Ectodermal cell (in vitro differentiated cells): ENCODE measurements around the gene AIMP1.

Source experiments
- H3K27ac ChIP-seq: 2 replicates; pipeline ENCODE4 v1.7.0; 2013; ENCODE audit warnings: mild to moderate bottlenecking, low read depth, low read length; ENCODE audit not compliant: insufficient read depth, poor library complexity, severe bottlenecking
- H3K27me3 ChIP-seq: 2 replicates; pipeline ENCODE4 v1.7.0; 2013; ENCODE audit warnings: mild to moderate bottlenecking, low read length; ENCODE audit not compliant: insufficient read depth, control insufficient read depth, poor library complexity, severe bottlenecking
- H3K36me3 ChIP-seq: one replicate; pipeline ENCODE4 v1.7.0; 2013; ENCODE audit warnings: low read length; ENCODE audit not compliant: control insufficient read depth, insufficient read depth
- H3K4me1 ChIP-seq: one replicate; pipeline ENCODE4 v1.7.0; 2013; ENCODE audit warnings: low read length; ENCODE audit not compliant: control insufficient read depth, insufficient read depth
- H3K4me3 ChIP-seq: 2 replicates; pipeline ENCODE4 v1.7.0; 2013; ENCODE audit warnings: low read depth, low read length, control low read depth; ENCODE audit not compliant: insufficient read depth
- H3K9me3 ChIP-seq: 2 replicates; pipeline ENCODE4 v1.7.0; 2013; ENCODE audit warnings: mild to moderate bottlenecking, low read length, moderate library complexity; ENCODE audit not compliant: control insufficient read depth
- WGBS, 2 experiments: methylation state at CpG; one replicate each; pipeline ENCODE4 v1.1.7; 2013; ENCODE audit warnings: missing lambda C conversion rate in 2 of 2; 5-methylcytosine and 5-hydroxymethylcytosine counted together

AIMP1 gene

DNA sequence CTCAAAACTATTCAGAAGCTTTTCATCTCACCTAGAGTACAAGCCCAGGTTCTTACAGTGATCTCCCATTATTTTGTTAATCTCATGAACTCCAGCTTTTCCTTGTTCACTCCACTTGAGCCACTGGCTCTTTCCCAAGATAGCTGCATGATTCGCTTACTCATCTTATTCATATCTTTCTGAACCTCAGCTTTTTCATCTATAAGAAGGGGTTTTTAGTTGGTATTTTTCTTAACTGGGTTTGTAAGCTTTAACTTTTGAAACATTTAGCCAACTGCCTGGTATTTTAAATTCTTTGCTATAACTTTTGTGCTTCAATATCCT is 28.3 kb downstream of the AIMP1 start:
- WGBS, 2 experiments, result 80% methylated on average over 1 of the region's 1 CpG; no CpG with 5 or more reads in 1 of the 2 experiments
- Histone ChIP-seq H3K36me3 (no peaks in the 10 kb centered on the region), H3K4me1 (no peaks in the 10 kb centered on the region), H3K9me3 (no peaks in the 10 kb centered on the region), H3K4me3 (no peak overlapping the region), H3K27me3 (no peaks in the 10 kb centered on the region), H3K27ac (no peak overlapping the region)

DNA sequence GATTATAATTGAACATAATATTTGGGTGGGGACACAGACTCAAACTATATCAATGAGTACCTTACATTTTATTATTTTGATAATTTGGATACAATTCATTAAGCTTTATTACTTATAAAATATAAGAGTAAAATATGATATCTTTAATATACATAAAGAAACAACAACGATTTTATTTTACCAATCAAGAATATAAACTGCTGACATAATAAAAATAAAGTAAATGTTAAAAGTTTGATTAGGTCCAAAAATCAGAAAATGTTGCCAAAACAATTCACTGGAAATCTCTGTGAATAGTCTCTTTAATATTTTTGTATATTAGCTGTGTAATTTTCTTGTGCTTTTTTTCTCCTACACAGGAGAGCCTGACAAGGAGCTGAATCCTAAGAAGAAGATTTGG is 30.8 kb downstream of the AIMP1 start:
- H3K27me3 ChIP-seq, result no peaks in the 10 kb centered on the region
- no CpG with 5 or more reads among the region's 1 CpG for WGBS, 2 experiments
- no peaks in the 10 kb centered on the region for H3K4me1 ChIP-seq
- no peaks in the 10 kb centered on the region for H3K9me3 ChIP-seq
- H3K4me3 ChIP-seq, result no peak overlapping the region
- no peak overlapping the region for H3K27ac ChIP-seq
- no peaks in the 10 kb centered on the region for H3K36me3 ChIP-seq

DNA sequence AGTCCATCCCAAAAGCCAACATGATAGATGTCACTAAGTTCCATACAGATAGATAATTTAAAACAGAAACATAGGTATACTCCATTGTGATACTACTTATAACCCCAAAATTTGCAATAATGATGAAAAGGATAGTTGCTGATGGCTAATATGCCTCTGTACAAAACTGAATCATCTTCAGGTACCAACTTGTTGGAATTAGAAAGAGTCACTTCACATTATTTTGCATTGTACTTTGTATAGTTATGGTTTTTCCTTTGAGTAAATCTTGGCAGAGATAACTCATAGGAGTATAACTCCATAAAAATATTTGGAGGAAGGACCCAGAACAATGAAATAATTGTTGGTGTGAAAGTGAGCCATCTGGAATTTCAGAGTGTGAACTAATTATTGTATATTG is 34.7 kb downstream of the AIMP1 start:
- Histone ChIP-seq H3K27ac (no peak overlapping the region), H3K27me3 (no peaks in the 10 kb centered on the region), H3K36me3 (no peaks in the 10 kb centered on the region), H3K9me3 (no peaks in the 10 kb centered on the region), H3K4me3 (no peak overlapping the region), H3K4me1 (no peaks in the 10 kb centered on the region)

DNA sequence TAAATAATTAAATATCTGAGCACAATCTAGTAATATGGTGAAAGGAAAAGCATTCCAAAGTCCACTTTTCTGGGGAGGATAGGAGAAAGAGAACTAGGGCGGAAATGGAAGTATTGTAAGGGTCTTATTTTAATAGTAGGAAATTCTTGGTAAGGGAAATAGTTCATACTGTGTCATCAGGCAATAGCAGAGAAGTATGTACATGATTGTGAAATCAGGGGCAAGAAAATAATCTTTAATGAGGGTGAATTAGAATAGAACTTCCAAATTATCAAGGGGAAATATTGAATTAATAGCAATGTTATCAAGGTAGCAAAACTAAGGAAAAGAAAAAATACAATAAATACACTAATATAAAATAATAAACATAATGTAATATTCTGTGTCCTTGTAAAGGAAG is 37.4 kb downstream of the AIMP1 start:
- H3K27ac ChIP-seq, result no peak overlapping the region
- no peak overlapping the region for H3K4me3 ChIP-seq
- 90 to 91% methylated on average over 1 of the region's 1 CpG for WGBS, 2 experiments
- H3K4me1 ChIP-seq, result no peaks in the 10 kb centered on the region
- no peaks in the 10 kb centered on the region for H3K27me3 ChIP-seq
- no peaks in the 10 kb centered on the region for H3K36me3 ChIP-seq
- H3K9me3 ChIP-seq, result no peaks in the 10 kb centered on the region

DNA sequence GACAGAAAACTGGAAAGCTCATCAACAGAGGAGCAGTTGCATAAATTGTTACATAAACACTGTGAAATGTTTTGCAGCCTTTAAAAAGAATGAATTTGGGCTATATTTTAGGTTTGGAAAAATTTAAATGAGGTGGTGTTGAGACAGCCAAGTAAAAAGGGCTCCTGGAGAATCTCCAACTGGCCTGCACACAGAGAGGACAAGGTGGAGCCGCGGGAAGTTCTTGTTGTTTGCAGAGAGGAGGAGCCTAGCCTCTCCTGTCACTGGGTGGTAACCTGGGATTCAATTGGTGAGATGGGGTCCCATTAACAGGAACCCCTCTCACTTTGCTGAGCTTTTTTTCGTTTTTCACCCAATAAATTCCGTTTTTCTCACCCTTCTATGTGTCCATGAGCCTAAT is 38.8 kb downstream of the AIMP1 start:
- H3K4me3 ChIP-seq, result no peak overlapping the region
- no peaks in the 10 kb centered on the region for H3K27me3 ChIP-seq
- H3K27ac ChIP-seq, result no peak overlapping the region
- H3K36me3 ChIP-seq, result no peaks in the 10 kb centered on the region
- no peaks in the 10 kb centered on the region for H3K9me3 ChIP-seq
- no peaks in the 10 kb centered on the region for H3K4me1 ChIP-seq
- 66 to 75% methylated on average over 4 of the region's 4 CpGs for WGBS, 2 experiments

DNA sequence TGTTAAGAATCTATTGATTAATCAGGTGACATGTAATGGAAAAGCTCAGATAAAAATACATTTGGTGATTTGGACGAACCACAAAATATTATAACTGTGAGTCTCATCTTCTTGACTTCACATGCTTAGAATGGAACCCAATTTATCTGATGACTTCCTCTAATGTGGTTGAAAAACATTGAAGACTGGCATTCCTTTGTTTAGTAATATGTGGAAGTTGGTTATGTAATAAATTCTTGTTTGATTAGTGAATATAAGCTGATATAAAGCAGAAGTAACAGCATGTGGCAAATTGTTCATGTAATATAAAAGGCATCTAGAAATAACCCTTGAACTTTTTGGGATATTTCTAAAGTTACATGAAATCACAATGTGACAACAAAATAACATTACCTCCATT is 42.5 kb downstream of the AIMP1 start:
- WGBS, 2 experiments, result 90 to 100% methylated on average over 1 of the region's 1 CpG
- H3K9me3 ChIP-seq, result no peaks in the 10 kb centered on the region

DNA sequence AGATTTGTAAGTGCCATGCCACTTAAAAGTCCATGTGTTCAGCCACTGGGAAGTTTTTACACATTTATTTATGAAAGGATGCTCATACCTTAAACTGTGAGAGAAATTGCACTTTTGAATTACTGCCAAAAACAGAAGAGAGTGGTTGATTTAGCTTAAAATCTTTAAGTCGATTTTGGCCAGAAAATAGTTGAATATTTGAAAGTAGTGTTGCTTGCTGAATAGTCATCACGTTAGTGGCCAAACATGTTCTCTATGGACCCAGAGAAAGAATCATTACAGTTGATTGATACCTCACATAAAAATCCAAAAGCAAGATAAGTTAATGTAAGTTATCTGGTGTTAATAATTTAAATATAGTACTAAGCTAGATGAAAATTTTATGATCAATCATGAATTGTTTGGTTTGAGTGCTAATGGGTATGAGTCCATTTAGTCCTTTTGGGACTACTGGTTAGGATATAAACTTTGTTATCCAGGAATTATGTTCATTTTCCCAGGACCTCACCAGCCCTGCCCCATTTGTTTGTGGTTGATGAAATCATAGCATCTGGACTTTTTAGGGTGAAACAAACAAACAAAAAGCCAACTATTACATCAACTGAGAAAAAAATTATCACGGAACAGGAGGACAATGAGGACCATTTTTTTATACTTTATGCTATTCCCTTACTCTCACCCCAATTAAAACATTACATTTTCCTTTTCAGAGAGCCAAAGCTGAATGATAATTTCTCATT is 45.9 kb downstream of the AIMP1 start:
- H3K9me3 ChIP-seq, result no peaks in the 10 kb centered on the region
- H3K4me1 ChIP-seq, result no peaks in the 10 kb centered on the region
- 90 to 91% methylated on average over 2 to 3 of the region's 3 CpGs for WGBS, 2 experiments
- no peak overlapping the region for H3K27ac ChIP-seq
- H3K27me3 ChIP-seq, result no peaks in the 10 kb centered on the region
- H3K4me3 ChIP-seq, result no peak overlapping the region
- no peaks in the 10 kb centered on the region for H3K36me3 ChIP-seq

More for the DNA sequence above, 42.5 kb downstream of the AIMP1 start:
- Histone ChIP-seq H3K36me3 (no peaks in the 10 kb centered on the region), H3K27ac (no peak overlapping the region), H3K27me3 (no peaks in the 10 kb centered on the region), H3K4me3 (no peak overlapping the region), H3K4me1 (no peaks in the 10 kb centered on the region)

DNA sequence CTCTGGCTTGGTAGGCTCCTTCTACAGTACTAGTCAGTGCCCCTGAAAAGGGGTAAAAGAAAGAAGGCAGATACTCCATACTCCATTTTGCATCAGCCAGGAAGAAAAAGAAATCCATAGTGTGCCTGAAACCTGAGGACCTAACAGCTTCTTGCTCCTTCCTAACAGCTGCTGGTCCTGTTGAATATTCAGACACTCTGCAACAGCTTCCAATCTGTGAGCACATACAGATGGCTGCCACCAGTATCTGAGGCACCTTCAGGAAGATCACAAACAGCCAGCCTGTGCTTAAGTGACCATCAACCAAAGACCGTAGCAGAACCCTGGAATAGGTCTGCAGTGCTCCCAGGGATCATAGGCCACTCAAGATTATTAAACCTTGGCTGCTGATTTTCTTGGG is 47.9 kb downstream of the AIMP1 start:
- Histone ChIP-seq H3K27ac (no peak overlapping the region), H3K36me3 (no peaks in the 10 kb centered on the region), H3K4me1 (no peaks in the 10 kb centered on the region), H3K4me3 (no peak overlapping the region), H3K27me3 (no peaks in the 10 kb centered on the region), H3K9me3 (no peaks in the 10 kb centered on the region)
- whole genome bisulfite sequencing, 2 experiments, result 96 to 100% methylated on average over 1 of the region's 1 CpG

DNA sequence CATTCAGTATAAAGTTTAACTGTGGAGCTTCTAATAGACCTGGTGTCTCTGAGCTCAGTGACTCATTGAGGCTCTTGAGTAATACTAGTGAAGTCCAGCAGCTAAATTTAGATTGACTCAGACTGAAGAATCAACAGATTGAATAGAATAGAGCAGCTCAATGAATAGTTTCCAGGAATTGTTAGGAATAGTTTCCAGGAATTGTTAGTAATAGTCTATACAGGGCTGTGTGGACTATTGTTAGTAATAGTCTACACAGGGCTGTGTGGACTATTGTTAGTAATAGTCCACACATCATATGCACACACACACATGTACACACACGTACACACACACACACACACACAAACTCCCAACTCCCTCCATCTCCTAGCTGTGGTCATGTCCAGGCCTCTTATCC is 49.3 kb downstream of the AIMP1 start:
- Histone ChIP-seq H3K27ac (no peak overlapping the region), H3K4me1 (no peaks in the 10 kb centered on the region), H3K36me3 (no peaks in the 10 kb centered on the region), H3K27me3 (no peaks in the 10 kb centered on the region), H3K9me3 (no peaks in the 10 kb centered on the region), H3K4me3 (no peak overlapping the region)
- 94 to 100% methylated on average over 1 of the region's 1 CpG for WGBS, 2 experiments

DNA sequence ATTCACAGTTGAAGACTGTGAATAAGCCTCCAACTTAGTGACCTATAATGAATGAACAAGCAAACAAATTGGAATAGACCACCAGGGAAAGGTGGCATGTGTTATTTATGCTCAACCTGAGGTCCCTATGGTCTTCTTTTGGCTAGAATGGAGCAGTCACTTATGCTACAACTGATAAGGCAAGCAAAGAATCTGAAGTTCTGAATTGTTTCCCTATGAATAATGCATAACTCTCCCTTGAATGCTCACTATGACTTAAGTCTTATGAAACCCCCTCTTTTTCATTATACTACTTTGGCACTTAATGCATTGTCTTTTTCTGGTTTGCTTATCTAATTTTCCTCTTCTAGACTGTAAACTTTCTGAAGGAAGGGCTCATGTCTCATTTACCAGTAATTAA is 49.7 kb downstream of the AIMP1 start:
- no peak overlapping the region for H3K27ac ChIP-seq
- H3K4me1 ChIP-seq, result no peaks in the 10 kb centered on the region
- H3K9me3 ChIP-seq, result no peaks in the 10 kb centered on the region
- no peak overlapping the region for H3K4me3 ChIP-seq
- no peaks in the 10 kb centered on the region for H3K27me3 ChIP-seq
- no peaks in the 10 kb centered on the region for H3K36me3 ChIP-seq

DNA sequence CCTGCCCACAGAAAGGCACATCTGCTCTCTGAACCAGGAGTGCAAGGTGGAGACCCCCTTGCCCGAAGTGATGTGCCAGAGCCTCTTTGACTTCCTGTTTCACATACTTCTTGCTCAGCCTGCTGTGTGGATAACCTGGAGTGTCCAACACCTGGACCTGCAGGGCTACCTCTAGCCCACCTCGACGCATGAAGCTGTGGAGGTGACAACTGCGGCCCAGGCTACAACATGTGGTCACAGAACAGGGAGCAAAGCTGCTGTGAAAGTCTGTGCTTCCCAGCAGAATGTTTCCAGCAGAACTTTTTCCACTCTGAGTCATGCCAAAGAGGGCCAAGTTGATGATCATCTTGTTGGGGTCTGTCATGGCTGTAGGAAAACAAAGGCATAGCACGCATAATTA is 50.7 kb downstream of the AIMP1 start:
- no peaks in the 10 kb centered on the region for H3K36me3 ChIP-seq
- H3K4me3 ChIP-seq, result no peak overlapping the region
- no peaks in the 10 kb centered on the region for H3K4me1 ChIP-seq
- H3K27me3 ChIP-seq, result no peaks in the 10 kb centered on the region
- H3K27ac ChIP-seq, result no peak overlapping the region
- no peaks in the 10 kb centered on the region for H3K9me3 ChIP-seq
- 95% methylated on average over 5 of the region's 5 CpGs for WGBS, 2 experiments
